GM04503 (cell line): ENCODE data around the gene RIN1.
"Not testable (repeated sequence)": the region's sequence is repeated elsewhere in the genome, so short reads cannot be mapped to it uniquely, and the experiment has no call there.

Experiments used
- DNase-seq: peaks from one replicate; pipeline ENCODE4 v3.0.0-alpha.2; 2012; ENCODE audit warnings: low read depth

RIN1 gene

GRCh38 chr11:66317723-66318599 lies 18.3 kb downstream of the RIN1 start:
- no peak for DNase-seq

- no peak for DNase-seq
Observed at GRCh38 chr11:66317322-66317722, 18.9 kb downstream of the RIN1 start.

GRCh38 chr11:66316849-66317251 lies 19.4 kb downstream of the RIN1 start, which contains the start of gene CD248:
CD248 (minus strand) TSS chr11:66317044; CDS start chr11:66317027, 17 bp downstream.
- DNase-seq = no peak

GRCh38 chr11:66315921-66316811 lies 20.1 kb downstream of the RIN1 start:
- no peak for DNase-seq

GRCh38 chr11:66315498-66315885 lies 20.7 kb downstream of the RIN1 start:
- no peak for DNase-seq

- no peak for DNase-seq
Observed at GRCh38 chr11:66314561-66315497, 21.4 kb downstream of the RIN1 start.

- DNase-seq = no peak
Observed at GRCh38 chr11:66314186-66314501, 22.1 kb downstream of the RIN1 start.

GRCh38 chr11:66313321-66314185 lies 22.7 kb downstream of the RIN1 start:
- DNase-seq = no peak

- DNase-seq = peak; percentile 93
Observed at GRCh38 chr11:66312549-66313320, 23.5 kb downstream of the RIN1 start.

- DNase-seq = no peak
Observed at GRCh38 chr11:66311965-66312548, 24.2 kb downstream of the RIN1 start.

GRCh38 chr11:66311470-66311964 lies 24.7 kb downstream of the RIN1 start:
- DNase-seq = no peak

GRCh38 chr11:66310803-66311440 lies 25.3 kb downstream of the RIN1 start:
- not testable (repeated sequence) for DNase-seq

- no peak for DNase-seq
Observed at GRCh38 chr11:66310324-66310723, 25.9 kb downstream of the RIN1 start.

- DNase-seq = no peak
Observed at GRCh38 chr11:66309475-66309874, 26.8 kb downstream of the RIN1 start.

- DNase-seq = no peak
Observed at GRCh38 chr11:66302656-66303055, 33.6 kb downstream of the RIN1 start.

- no peak for DNase-seq
Observed at GRCh38 chr11:66299186-66299585, 37.0 kb downstream of the RIN1 start.

- no peak for DNase-seq
Observed at GRCh38 chr11:66297610-66298009, 38.6 kb downstream of the RIN1 start.

- DNase-seq = no peak
Observed at GRCh38 chr11:66294626-66295620, 41.3 kb downstream of the RIN1 start.
